Vagina (tissue), 2 donors: ENCODE measurements around the gene OR8S1. TPM values are rescaled to one million over a fixed set of nuclear protein-coding genes. Genes with fewer than 3 reads are reported as not detected.
"Not testable (repeated sequence)": the region's sequence is repeated elsewhere in the genome, so short reads cannot be mapped to it uniquely, and the experiment has no call there.

ENCODE experiments used
- DNase-seq, 2 donors: peaks; one replicate each; pipeline ENCODE4 v3.0.0-alpha.2; 2017; ENCODE audit errors: extremely low spot score in 2 of 2
- H3K27ac ChIP-seq: fragments of 200-600 bp; sonication (generic); one replicate; pipeline ENCODE4 v1.5.1; 2019
- H3K27me3 ChIP-seq: fragments of 200-600 bp; sonication (generic); one replicate; pipeline ENCODE4 v1.5.1; 2019
- H3K36me3 ChIP-seq, 2 donors: fragments of 200-600 bp; sonication (generic); one replicate each; pipeline ENCODE4 v1.5.1; 2017 to 2019
- H3K4me1 ChIP-seq: fragments of 200-600 bp; sonication (generic); one replicate; pipeline ENCODE4 v1.5.1; 2019
- H3K4me3 ChIP-seq, 2 donors: fragments of 200-600 bp; sonication (generic); 1 replicate in 1 of 2; 2 replicates in 1 of 2; pipeline ENCODE4 v1.5.1; 2016 to 2019
- H3K9me3 ChIP-seq: fragments of 200-600 bp; sonication (generic); one replicate; pipeline ENCODE4 v1.5.1; 2019
- CTCF ChIP-seq, 3 experiments: fragments of 450-650 bp in 2 of 3; fragments of 200-600 bp in 1 of 3; sonication (generic) in 1 of 3; IDR thresholded peaks; one replicate each; pipeline ENCODE4 v1.5.1; 2017 to 2019; ENCODE audit warnings: antibody characterized with exemption in 3 of 3, mild to moderate bottlenecking in 2 of 3, moderate library complexity in 2 of 3
- POLR2A ChIP-seq, 2 donors: fragments of 450-650 bp; IDR thresholded peaks; one replicate each; pipeline ENCODE4 v1.6.1; 2017; ENCODE audit warnings: antibody characterized with exemption in 2 of 2, mild to moderate bottlenecking in 2 of 2, moderate library complexity in 2 of 2
- POLR2AphosphoS5 ChIP-seq, 2 donors: sonication (generic); formaldehyde crosslinking; IDR thresholded peaks; one replicate each; pipeline ENCODE4 v1.9.0; 2017; ENCODE audit warnings: antibody characterized with exemption in 2 of 2, mild to moderate bottlenecking in 2 of 2, low read depth in 1 of 2; ENCODE audit not compliant: insufficient read depth in 1 of 2
- intact Hi-C: fragments of 100-400 bp; cut with DNase I; formaldehyde crosslinking; loops from one replicate; pipeline ENCODE4 v1.15.1; 2023
- total RNA-seq: library from RNA; depleted of rRNA; stranded (reverse); fragments of >200 nt; gene quantifications from one replicate; pipeline ENCODE4 v1.2.3, GENCODE V29; 2016

The OR8S1 gene
- total RNA-seq, 1 donor from 2014 or later = not detected

GRCh38 chr12:48489012-48489411 is 36.4 kb upstream of the OR8S1 start:
- peak overlapping the region; percentile 17 for H3K27ac ChIP-seq
- no peak overlapping the region for H3K4me3 ChIP-seq
- H3K4me1 ChIP-seq = peaks cover 6% of the 10 kb centered on the region
- no peaks in the 10 kb centered on the region for H3K27me3 ChIP-seq
- H3K36me3 ChIP-seq = no peaks in the 10 kb centered on the region
- intact Hi-C loops = no loop called here
- TF ChIP-seq POLR2AphosphoS5 (IDR thresholded peaks at IDR 0.05; ENCODE audit: insufficient read depth in 1 of 2, low read depth in 1 of 2) = peak in 1 of 2 donors; percentile 60
- TF ChIP-seq CTCF (IDR thresholded peaks at IDR 0.05) = no peak
- DNase-seq = no peak
- no peaks in the 10 kb centered on the region for H3K9me3 ChIP-seq

GRCh38 chr12:48489456-48489855 is 36.0 kb upstream of the OR8S1 start:
- H3K36me3 ChIP-seq, H3K4me3 ChIP-seq, H3K27me3 ChIP-seq, H3K9me3 ChIP-seq, H3K27ac ChIP-seq, H3K4me1 ChIP-seq, intact Hi-C loops, DNase-seq: not testable (repeated sequence)

- H3K27me3 ChIP-seq, H3K36me3 ChIP-seq, DNase-seq, H3K4me1 ChIP-seq, intact Hi-C loops, H3K4me3 ChIP-seq, H3K27ac ChIP-seq, H3K9me3 ChIP-seq: not testable (repeated sequence)
These were observed 25.2 kb upstream of the OR8S1 start for GRCh38 chr12:48500281-48500680.

GRCh38 chr12:48506836-48507235 is 18.6 kb upstream of the OR8S1 start:
- intact Hi-C loops, H3K4me3 ChIP-seq, H3K36me3 ChIP-seq, H3K27ac ChIP-seq, H3K27me3 ChIP-seq, DNase-seq, H3K9me3 ChIP-seq, H3K4me1 ChIP-seq: not testable (repeated sequence)

GRCh38 chr12:48508987-48509386 is 16.4 kb upstream of the OR8S1 start:
- no peak overlapping the region for H3K27ac ChIP-seq
- no peaks in the 10 kb centered on the region for H3K27me3 ChIP-seq
- TF ChIP-seq CTCF (IDR thresholded peaks at IDR 0.05) (no peak), POLR2A (IDR thresholded peaks at IDR 0.05) (no peak), POLR2AphosphoS5 (IDR thresholded peaks at IDR 0.05; ENCODE audit: insufficient read depth in 1 of 2, low read depth in 1 of 2) (no peak)
- H3K36me3 ChIP-seq = no peaks in the 10 kb centered on the region
- intact Hi-C loops = no loop called here
- no peaks in the 10 kb centered on the region for H3K9me3 ChIP-seq
- no peak for DNase-seq
- H3K4me3 ChIP-seq = no peak overlapping the region
- no peaks in the 10 kb centered on the region for H3K4me1 ChIP-seq

GRCh38 chr12:48510111-48510510 is 15.3 kb upstream of the OR8S1 start:
- no peak for TF ChIP-seq CTCF (IDR thresholded peaks at IDR 0.05)
- TF ChIP-seq POLR2A (IDR thresholded peaks at IDR 0.05) = no peak
- TF ChIP-seq POLR2AphosphoS5 (IDR thresholded peaks at IDR 0.05; ENCODE audit: insufficient read depth in 1 of 2, low read depth in 1 of 2) = no peak

GRCh38 chr12:48512855-48513254 is 12.6 kb upstream of the OR8S1 start:
- Histone ChIP-seq H3K27ac (no peak overlapping the region), H3K4me3 (no peak overlapping the region), H3K27me3 (no peaks in the 10 kb centered on the region), H3K4me1 (no peaks in the 10 kb centered on the region), H3K9me3 (no peaks in the 10 kb centered on the region), H3K36me3 (no peaks in the 10 kb centered on the region)
- DNase-seq = no peak
- TF ChIP-seq POLR2AphosphoS5 (IDR thresholded peaks at IDR 0.05; ENCODE audit: insufficient read depth in 1 of 2, low read depth in 1 of 2) (no peak), CTCF (IDR thresholded peaks at IDR 0.05) (no peak), POLR2A (IDR thresholded peaks at IDR 0.05) (no peak)
- intact Hi-C loops = no loop called here

More at GRCh38 chr12:48510111-48510510, 15.3 kb upstream of the OR8S1 start:
- intact Hi-C loops = no loop called here
- Histone ChIP-seq H3K36me3 (no peaks in the 10 kb centered on the region), H3K27ac (no peak overlapping the region), H3K4me1 (no peaks in the 10 kb centered on the region), H3K9me3 (no peaks in the 10 kb centered on the region), H3K27me3 (no peaks in the 10 kb centered on the region), H3K4me3 (no peak overlapping the region)
- DNase-seq = no peak
